SK-N-MC (cell line): Measurements from ENCODE around the gene CHST15.

Source experiments
- DNase-seq: peaks from one replicate; pipeline ENCODE4 v3.0.0-alpha.2; 2011; ENCODE audit warnings: low read depth, low spot score
- H3K27ac ChIP-seq: fragments of 200-600 bp; sonication (generic); 2 replicates; pipeline ENCODE4 v1.5.1; 2016; ENCODE audit warnings: mixed run types
- H3K36me3 ChIP-seq: fragments of 200-600 bp; sonication (generic); 2 replicates; pipeline ENCODE4 v1.6.1; 2017; ENCODE audit warnings: antibody characterized with exemption, low read length, mixed read lengths; ENCODE audit not compliant: insufficient read depth
- H3K4me3 ChIP-seq: fragments of 200-600 bp; sonication (generic); 2 replicates; pipeline ENCODE4 v1.5.1; 2016
- H3K9ac ChIP-seq: fragments of 200-600 bp; sonication (generic); 2 replicates; pipeline ENCODE4 v1.8.0; 2017; ENCODE audit warnings: mixed run types, mixed read lengths; ENCODE audit not compliant: insufficient read length
- H3K9me3 ChIP-seq: fragments of 200-600 bp; sonication (generic); 2 replicates; pipeline ENCODE4 v1.6.1; 2017; ENCODE audit warnings: low read depth, mild to moderate bottlenecking, antibody characterized with exemption, low read length, moderate library complexity, mixed read lengths
- EZH2 ChIP-seq: fragments of 200-600 bp; sonication (generic); IDR thresholded peaks from one replicate; pipeline ENCODE4 v1.6.1; 2017; ENCODE audit warnings: antibody characterized with exemption
- FOXP2 ChIP-seq: optimal IDR thresholded peaks from 2 replicates; pipeline ENCODE3; 2011; ENCODE audit warnings: mild to moderate bottlenecking, moderate library complexity; ENCODE audit not compliant: insufficient read depth; ENCODE audit errors: extremely low read length, control extremely low read depth
- POLR2AphosphoS5 ChIP-seq: IDR thresholded peaks from 2 replicates; pipeline ENCODE4 v1.6.1; 2012; ENCODE audit warnings: mild to moderate bottlenecking, low read depth, low read length, borderline replicate concordance

CHST15 gene

DNA sequence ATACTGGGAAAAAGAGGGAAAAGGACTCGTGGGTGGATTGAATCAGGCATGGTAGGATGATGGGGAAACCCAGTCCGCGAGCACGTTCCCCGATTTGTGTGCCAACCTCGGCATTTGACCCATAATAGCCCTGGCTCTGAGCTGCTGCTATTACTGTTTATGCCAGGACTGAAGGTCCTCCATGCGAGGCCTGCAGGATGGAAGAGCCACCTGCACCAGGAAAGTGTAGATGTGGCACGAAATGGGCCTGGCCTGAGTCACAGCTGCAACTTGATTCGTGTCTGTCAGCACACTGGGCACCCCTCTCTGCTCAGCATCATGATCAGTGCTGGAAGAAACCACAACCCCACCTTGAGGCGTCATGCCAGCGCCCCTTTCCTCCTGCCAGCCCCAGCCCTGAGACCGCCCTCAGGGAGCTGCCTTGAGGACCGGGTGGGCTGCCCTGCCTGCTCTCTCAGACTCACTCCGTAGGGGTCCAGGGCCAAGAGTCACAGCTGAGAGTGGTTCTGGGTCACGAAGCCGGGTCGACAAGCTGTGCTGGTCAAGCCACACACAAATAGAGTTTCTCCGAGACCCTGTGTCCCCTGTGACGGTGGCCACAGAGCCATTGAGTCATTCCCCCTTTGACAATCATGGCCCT, 74.4 kb downstream of the CHST15 start:
- Histone ChIP-seq H3K4me3 (no peak overlapping the region), H3K36me3 (no peaks in the 10 kb centered on the region), H3K27ac (no peak overlapping the region), H3K9ac (no peak overlapping the region), H3K9me3 (no peaks in the 10 kb centered on the region)
- DNase-seq: no peak
- TF ChIP-seq FOXP2 (no peak), EZH2 (no peak), POLR2AphosphoS5 (no peak)

- Histone ChIP-seq H3K9ac (no peak overlapping the region), H3K4me3 (no peak overlapping the region), H3K9me3 (no peaks in the 10 kb centered on the region), H3K27ac (no peak overlapping the region), H3K36me3 (no peaks in the 10 kb centered on the region)
- TF ChIP-seq POLR2AphosphoS5: no peak
- TF ChIP-seq FOXP2: no peak
- no peak for TF ChIP-seq EZH2
- no peak for DNase-seq
These were observed 75.7 kb downstream of the CHST15 start for GRCh38 chr10:124017729-124018128.

DNA sequence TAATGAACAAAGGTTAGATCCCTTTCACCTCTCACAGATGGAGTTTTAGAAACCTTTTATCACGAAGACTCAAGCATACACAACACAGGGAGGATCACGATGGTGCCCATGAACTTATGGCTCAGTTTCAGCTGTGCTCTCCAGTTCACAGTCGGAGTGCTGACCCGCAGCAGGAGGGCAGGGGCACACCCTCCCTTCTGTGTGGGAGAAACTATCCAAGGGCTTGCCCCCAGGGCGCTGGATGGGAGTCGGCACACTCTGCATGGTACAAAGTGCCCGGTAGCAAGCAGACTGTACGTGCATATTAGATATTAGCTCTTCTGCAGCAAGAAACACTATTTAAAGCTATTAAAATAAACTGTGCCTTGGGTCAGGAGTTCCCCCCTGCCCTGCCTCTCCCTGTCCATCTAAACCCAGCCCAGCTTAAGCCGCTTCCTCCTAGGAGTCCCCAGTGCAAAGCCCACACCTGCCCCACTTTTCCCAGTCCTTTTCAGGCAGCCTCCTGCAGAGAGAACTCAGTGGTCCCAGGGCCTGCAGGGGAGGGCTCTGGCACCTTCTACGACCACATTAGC, 76.5 kb downstream of the CHST15 start:
- H3K36me3 ChIP-seq: no peaks in the 10 kb centered on the region
- H3K9me3 ChIP-seq: no peaks in the 10 kb centered on the region
- H3K4me3 ChIP-seq: no peak overlapping the region
- no peak for DNase-seq
- no peak overlapping the region for H3K27ac ChIP-seq
- no peak overlapping the region for H3K9ac ChIP-seq
- TF ChIP-seq POLR2AphosphoS5: no peak
- TF ChIP-seq EZH2: no peak
- TF ChIP-seq FOXP2: no peak

DNA sequence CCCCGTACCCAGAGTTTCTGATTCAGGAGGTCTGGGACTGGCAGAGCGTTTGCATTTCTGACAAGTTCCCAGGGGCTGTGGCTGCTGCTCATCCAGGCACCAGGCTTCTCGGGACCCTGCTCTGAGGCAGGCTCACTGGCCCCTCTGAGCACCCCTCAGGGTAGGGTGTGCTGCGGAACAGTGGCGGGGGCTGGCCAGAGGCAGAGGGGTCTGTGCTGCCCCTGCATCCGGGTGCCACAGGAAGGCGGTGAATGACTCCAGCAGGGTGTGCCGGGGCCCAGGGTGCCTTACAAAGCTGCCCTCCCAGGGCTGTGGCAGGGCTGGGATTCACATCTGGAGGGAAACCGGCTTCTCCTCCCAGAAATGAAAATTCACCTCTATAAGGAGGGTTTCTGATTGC, 77.4 kb downstream of the CHST15 start:
- H3K9ac ChIP-seq: no peak overlapping the region
- no peaks in the 10 kb centered on the region for H3K9me3 ChIP-seq
- no peak for DNase-seq
- no peak overlapping the region for H3K27ac ChIP-seq
- no peak for TF ChIP-seq POLR2AphosphoS5
- TF ChIP-seq EZH2: no peak
- TF ChIP-seq FOXP2: no peak
- no peak overlapping the region for H3K4me3 ChIP-seq
- no peaks in the 10 kb centered on the region for H3K36me3 ChIP-seq

- Histone ChIP-seq H3K9me3 (no peaks in the 10 kb centered on the region), H3K9ac (no peak overlapping the region), H3K4me3 (no peak overlapping the region), H3K27ac (no peak overlapping the region), H3K36me3 (no peaks in the 10 kb centered on the region)
- TF ChIP-seq FOXP2: no peak
- no peak for TF ChIP-seq POLR2AphosphoS5
- no peak for TF ChIP-seq EZH2
- no peak for DNase-seq
These were observed 78.8 kb downstream of the CHST15 start for GRCh38 chr10:124014416-124015154.

GRCh38 chr10:124013916-124014315, 79.5 kb downstream of the CHST15 start:
- Histone ChIP-seq H3K9ac (no peak overlapping the region), H3K4me3 (no peak overlapping the region), H3K36me3 (no peaks in the 10 kb centered on the region), H3K9me3 (no peaks in the 10 kb centered on the region), H3K27ac (no peak overlapping the region)
- TF ChIP-seq EZH2 (no peak), POLR2AphosphoS5 (no peak), FOXP2 (no peak)
- DNase-seq: no peak

DNA sequence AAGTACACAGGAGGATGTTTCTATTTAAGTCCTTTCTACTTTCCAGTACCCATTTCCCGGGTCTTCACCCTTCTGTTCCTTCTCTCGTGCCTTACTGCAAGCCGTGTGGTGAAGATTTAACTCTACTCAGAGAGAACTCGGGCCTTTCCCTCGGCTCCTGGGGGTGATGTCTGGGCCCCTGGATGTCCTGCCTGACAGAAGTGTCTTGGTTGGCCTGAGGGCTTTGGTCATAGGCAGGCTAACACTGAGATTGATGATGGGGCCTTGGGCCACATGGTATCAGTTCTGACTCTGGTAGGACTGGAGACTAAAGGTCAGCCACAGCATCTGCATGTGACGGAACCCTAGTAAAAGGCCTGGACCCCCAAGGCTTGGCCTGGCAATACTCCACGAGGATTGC, 80.4 kb downstream of the CHST15 start:
- H3K9me3 ChIP-seq: no peaks in the 10 kb centered on the region
- no peaks in the 10 kb centered on the region for H3K36me3 ChIP-seq
- H3K4me3 ChIP-seq: no peak overlapping the region
- H3K27ac ChIP-seq: no peak overlapping the region
- DNase-seq: no peak
- TF ChIP-seq EZH2: no peak
- no peak for TF ChIP-seq POLR2AphosphoS5
- TF ChIP-seq FOXP2: no peak
- H3K9ac ChIP-seq: no peak overlapping the region

GRCh38 chr10:124012583-124012982, 80.8 kb downstream of the CHST15 start:
- no peak for DNase-seq
- Histone ChIP-seq H3K27ac (no peak overlapping the region), H3K36me3 (no peaks in the 10 kb centered on the region), H3K9ac (no peak overlapping the region), H3K4me3 (no peak overlapping the region), H3K9me3 (no peaks in the 10 kb centered on the region)
- TF ChIP-seq POLR2AphosphoS5 (no peak), FOXP2 (no peak), EZH2 (no peak)

DNA sequence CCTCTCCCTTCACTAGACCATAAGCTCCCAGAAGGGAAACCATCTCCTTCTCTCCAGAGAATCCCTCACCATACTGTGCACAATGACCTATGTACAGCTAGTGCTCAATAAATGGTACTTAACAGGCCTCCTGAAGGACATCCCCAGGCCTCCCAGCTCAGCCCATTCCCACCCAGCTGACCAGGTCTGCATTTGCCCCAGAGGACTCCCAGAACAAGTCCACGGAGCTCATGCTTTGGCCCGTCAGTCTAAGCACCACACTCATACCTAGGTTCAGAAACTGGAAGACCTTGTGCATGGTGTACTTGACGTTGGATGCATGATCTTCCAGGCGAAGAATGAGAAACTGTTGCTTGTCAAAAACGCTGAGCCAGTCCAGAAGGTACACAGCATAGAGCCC, 81.3 kb downstream of the CHST15 start:
- DNase-seq: no peak
- Histone ChIP-seq H3K9me3 (no peaks in the 10 kb centered on the region), H3K9ac (no peak overlapping the region), H3K36me3 (no peaks in the 10 kb centered on the region), H3K27ac (no peak overlapping the region), H3K4me3 (no peak overlapping the region)
- no peak for TF ChIP-seq POLR2AphosphoS5
- no peak for TF ChIP-seq EZH2
- TF ChIP-seq FOXP2: no peak
